Thyroid gland (tissue), 4 donors: Measurements from ENCODE around the gene KLHL34. TPM values are rescaled to one million over a fixed set of nuclear protein-coding genes. Genes with fewer than 3 reads are reported as not detected.

Source experiments
- DNase-seq, 2 donors: peaks; one replicate each; pipeline ENCODE4 v3.0.0-alpha.2; 2019
- H3K27ac ChIP-seq, 3 donors: fragments of 200-600 bp; sonication (generic); 1 replicate in 2 of 3; 2 replicates in 1 of 3; pipeline ENCODE4 v1.5.1; 2016 to 2019; ENCODE audit warnings: mild to moderate bottlenecking in 1 of 3, moderate library complexity in 1 of 3
- H3K27me3 ChIP-seq: fragments of 200-600 bp; sonication (generic); one replicate; pipeline ENCODE4 v1.5.1; 2019
- H3K36me3 ChIP-seq, 2 donors: fragments of 200-600 bp; sonication (generic); one replicate each; pipeline ENCODE4 v1.5.1; 2016 to 2019
- H3K4me1 ChIP-seq, 2 donors: fragments of 200-600 bp; sonication (generic); one replicate each; pipeline ENCODE4 v1.5.1; 2017 to 2019
- H3K4me3 ChIP-seq, 3 donors: fragments of 200-600 bp; sonication (generic); replicated peaks in 1 of 3; 1 replicate in 2 of 3; 2 replicates in 1 of 3; pipeline ENCODE4 v1.5.1; 2016; ENCODE audit warnings: mild to moderate bottlenecking in 1 of 3
- H3K9me3 ChIP-seq: fragments of 200-600 bp; sonication (generic); one replicate; pipeline ENCODE4 v1.5.1; 2017
- CTCF ChIP-seq, 6 experiments: fragments of 200-600 bp in 3 of 6; fragments of 450-650 bp in 3 of 6; sonication (generic) in 3 of 6; IDR thresholded peaks; one replicate each; pipeline ENCODE4 v1.5.1; 2016 to 2019; ENCODE audit warnings: antibody characterized with exemption in 6 of 6, mild to moderate bottlenecking in 2 of 6, inconsistent platforms in 1 of 6, moderate library complexity in 1 of 6
- POLR2A ChIP-seq, 2 donors: fragments of 450-650 bp; IDR thresholded peaks; one replicate each; pipeline ENCODE4 v1.6.1; 2017; ENCODE audit warnings: antibody characterized with exemption in 2 of 2, mild to moderate bottlenecking in 2 of 2, moderate library complexity in 1 of 2
- WGBS, 2 donors: methylation state at CpG; one replicate each; pipeline ENCODE4 v1.1.5; 2017; 5-methylcytosine and 5-hydroxymethylcytosine counted together
- intact Hi-C: fragments of 100-400 bp; cut with DNase I; formaldehyde crosslinking; loops from one replicate; pipeline ENCODE4 v1.15.1; 2023
- total RNA-seq, 4 donors: library from RNA; depleted of rRNA; stranded (reverse); fragments of >200 nt; gene quantifications; one replicate each; pipeline ENCODE4 v1.2.3, GENCODE V29; 2016

Gene KLHL34
- total RNA-seq, 4 donors from 2014 or later, result not detected

DNA sequence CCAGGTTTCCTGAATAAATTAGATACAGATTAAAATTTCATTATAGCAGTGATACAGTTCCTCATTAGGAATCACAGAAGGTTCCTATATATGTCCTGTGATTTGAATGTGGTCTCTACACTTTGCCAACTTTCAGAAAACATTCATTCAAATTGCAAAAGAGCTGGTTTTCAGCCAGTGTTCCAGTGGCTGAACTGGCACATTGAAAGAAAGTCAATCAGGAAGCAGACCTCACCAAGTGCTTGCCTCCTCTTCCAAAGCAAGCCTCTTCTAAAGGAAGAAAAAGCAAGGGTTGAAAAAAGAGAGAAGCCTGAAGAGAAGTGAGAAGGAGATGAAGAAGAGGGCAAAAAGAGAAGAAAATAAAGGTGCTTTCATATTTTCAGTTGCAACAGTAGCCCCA is 12.7 kb downstream of the KLHL34 start:
- DNase-seq, result no peak
- no peaks in the 10 kb centered on the region for H3K36me3 ChIP-seq
- H3K4me3 ChIP-seq, result no peak overlapping the region
- TF ChIP-seq CTCF (IDR thresholded peaks at IDR 0.05) (no peak), POLR2A (IDR thresholded peaks at IDR 0.05) (no peak)
- intact Hi-C loops, result no loop called here
- no peaks in the 10 kb centered on the region for H3K27me3 ChIP-seq
- no peak overlapping the region for H3K27ac ChIP-seq
- H3K9me3 ChIP-seq, result no peaks in the 10 kb centered on the region
- H3K4me1 ChIP-seq, result no peaks in the 10 kb centered on the region

- TF ChIP-seq POLR2A (IDR thresholded peaks at IDR 0.05), result no peak
- TF ChIP-seq CTCF (IDR thresholded peaks at IDR 0.05), result no peak
- intact Hi-C loops, result no loop called here
- no peaks in the 10 kb centered on the region for H3K36me3 ChIP-seq
Observed at GRCh38 chrX:21639775-21640174, 18.4 kb downstream of the KLHL34 start.

DNA sequence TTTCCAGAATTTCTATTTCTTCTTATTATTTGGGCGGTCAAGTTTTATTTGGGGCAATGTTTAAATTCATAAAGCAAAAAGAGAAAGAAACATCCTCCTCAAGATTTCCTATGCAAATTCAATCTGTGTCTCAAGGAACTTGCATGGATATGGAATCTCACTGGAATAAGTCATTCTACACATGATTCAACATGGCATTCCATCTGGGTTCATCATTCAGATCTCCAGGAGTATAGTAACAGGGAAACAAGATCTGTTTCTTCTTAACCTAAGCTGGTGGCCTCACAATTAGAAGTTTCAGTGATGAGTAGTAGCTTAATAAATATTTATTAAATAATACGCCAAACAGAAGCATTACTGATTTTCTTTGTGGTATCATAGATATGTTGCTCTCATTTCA is 19.8 kb downstream of the KLHL34 start:
- Histone ChIP-seq H3K9me3 (no peaks in the 10 kb centered on the region), H3K4me3 (no peak overlapping the region), H3K4me1 (no peaks in the 10 kb centered on the region), H3K36me3 (no peaks in the 10 kb centered on the region), H3K27me3 (no peaks in the 10 kb centered on the region), H3K27ac (no peak overlapping the region)
- WGBS, 2 donors, result 98% methylated on average over 2 of the region's 2 CpGs
- TF ChIP-seq CTCF (IDR thresholded peaks at IDR 0.05) (no peak), POLR2A (IDR thresholded peaks at IDR 0.05) (no peak)
- intact Hi-C loops, result no loop called here
- no peak for DNase-seq

More at GRCh38 chrX:21639775-21640174, 18.4 kb downstream of the KLHL34 start:
- 90 to 95% methylated on average over 3 of the region's 3 CpGs for whole genome bisulfite sequencing, 2 donors
- H3K27ac ChIP-seq, result no peak overlapping the region
- DNase-seq, result no peak
- H3K9me3 ChIP-seq, result no peaks in the 10 kb centered on the region
- no peak overlapping the region for H3K4me3 ChIP-seq
- H3K4me1 ChIP-seq, result no peaks in the 10 kb centered on the region
- no peaks in the 10 kb centered on the region for H3K27me3 ChIP-seq

DNA sequence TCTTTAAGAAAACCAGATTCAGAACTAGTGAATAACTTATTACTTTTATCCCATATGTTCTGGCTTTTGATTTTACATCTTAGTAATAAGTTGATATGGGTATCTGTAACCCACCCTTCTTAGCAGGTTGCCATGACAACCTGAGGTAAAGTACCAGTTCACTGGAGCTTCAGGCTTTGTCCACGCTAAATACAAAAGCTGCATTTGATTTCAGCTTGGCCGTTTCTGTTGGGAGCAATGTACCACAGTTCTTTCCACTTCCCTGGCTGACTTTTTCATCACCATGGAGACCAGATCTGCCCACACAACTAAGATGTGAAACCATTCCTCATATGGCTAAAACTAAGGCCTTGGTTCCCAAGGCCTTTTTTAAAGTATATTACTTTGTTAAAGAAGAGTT is 26.1 kb downstream of the KLHL34 start:
- 35 to 55% methylated on average over 2 of the region's 2 CpGs for WGBS, 2 donors

More for the DNA sequence above, 26.1 kb downstream of the KLHL34 start:
- no peak overlapping the region for H3K27ac ChIP-seq
- no peak for DNase-seq
- H3K9me3 ChIP-seq, result no peaks in the 10 kb centered on the region
- no peaks in the 10 kb centered on the region for H3K27me3 ChIP-seq
- intact Hi-C loops, result no loop called here
- TF ChIP-seq CTCF (IDR thresholded peaks at IDR 0.05) (no peak), POLR2A (IDR thresholded peaks at IDR 0.05) (no peak)
- H3K4me3 ChIP-seq, result no peak overlapping the region
- no peaks in the 10 kb centered on the region for H3K4me1 ChIP-seq
- no peaks in the 10 kb centered on the region for H3K36me3 ChIP-seq
